ENCODE results near the gene PRPF19.

Gene PRPF19

DNA sequence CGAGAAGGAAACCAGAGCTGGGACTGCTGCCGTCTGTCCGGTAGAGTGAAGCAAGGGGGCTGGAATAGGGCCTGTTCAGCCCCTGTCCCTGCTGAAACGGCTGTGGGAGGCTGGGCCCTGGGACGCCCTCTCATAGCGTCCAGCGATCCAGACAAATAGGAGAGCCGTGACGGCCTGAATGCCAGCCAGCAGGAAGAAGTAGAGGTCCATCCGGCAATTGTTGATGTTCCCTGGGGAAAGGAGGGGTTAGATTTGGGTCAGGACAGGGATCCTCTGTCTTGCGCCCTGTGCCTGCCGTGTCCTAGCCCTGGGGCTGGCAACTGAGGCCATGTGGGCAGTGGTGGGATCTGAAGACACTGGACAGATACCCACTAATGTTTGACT, 30.8 kb upstream of the PRPF19 start:
- DNase-seq, result no peak

DNA sequence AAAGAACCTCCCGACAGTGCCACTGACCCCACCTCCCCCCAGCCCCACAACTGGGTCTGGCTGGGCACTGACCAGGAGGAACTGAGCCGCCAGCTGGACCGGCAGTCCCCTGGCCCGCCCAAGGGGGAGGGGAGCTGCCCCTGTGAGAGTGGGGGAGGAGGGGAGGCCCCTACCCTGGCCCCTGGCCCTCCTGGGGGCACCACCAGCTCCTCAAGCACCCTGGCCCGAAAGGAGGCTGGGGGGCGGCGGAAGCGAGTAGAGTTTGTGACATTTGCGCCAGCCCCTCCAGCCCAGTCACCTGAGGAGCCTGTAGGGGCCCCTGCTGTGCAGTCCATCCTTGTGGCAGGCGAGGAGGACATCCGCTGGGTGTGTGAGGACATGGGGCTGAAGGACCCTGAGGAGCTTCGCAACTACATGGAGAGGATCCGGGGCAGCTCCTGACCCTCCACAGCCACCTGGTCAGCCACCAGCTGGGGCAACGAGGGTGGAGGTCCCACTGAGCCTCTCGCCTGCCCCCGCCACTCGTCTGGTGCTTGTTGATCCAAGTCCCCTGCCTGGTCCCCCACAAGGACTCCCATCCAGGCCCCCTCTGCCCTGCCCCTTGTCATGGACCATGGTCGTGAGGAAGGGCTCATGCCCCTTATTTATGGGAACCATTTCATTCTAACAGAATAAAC, 30.2 kb upstream of the PRPF19 start:
- no peak for DNase-seq

DNA sequence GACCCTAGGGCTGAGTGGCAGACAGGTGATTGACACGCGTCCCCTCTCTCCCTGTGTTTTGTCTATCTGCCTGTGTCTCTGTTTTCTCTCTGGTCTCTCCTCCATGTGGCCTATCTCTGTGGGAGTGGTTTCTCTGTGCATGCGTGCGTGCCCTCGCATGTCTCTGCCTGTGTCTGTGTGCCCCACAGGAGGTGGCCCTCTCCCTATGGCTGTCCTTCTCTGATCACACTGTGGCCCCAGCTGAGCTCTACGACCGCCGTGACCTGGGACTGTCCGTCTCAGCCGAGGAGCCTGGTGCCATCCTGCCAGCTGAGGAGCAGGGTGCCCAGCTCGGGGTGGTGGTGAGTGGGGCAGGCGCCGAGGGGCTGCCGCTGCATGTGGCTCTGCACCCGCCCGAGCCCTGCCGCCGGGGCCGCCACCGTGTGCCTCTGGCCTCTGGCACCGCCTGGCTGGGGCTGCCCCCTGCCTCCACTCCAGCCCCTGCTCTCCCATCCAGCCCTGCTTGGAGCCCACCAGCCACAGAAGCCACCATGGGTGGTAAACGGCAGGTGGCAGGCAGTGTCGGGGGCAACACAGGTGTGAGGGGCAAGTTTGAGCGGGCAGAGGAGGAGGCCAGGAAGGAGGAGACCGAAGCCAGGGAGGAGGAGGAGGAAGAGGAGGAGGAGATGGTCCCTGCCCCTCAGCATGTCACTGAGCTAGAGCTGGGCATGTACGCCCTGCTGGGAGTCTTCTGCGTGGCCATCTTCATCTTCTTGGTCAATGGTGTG, 29.5 kb upstream of the PRPF19 start:
- DNase-seq, result no peak

DNA sequence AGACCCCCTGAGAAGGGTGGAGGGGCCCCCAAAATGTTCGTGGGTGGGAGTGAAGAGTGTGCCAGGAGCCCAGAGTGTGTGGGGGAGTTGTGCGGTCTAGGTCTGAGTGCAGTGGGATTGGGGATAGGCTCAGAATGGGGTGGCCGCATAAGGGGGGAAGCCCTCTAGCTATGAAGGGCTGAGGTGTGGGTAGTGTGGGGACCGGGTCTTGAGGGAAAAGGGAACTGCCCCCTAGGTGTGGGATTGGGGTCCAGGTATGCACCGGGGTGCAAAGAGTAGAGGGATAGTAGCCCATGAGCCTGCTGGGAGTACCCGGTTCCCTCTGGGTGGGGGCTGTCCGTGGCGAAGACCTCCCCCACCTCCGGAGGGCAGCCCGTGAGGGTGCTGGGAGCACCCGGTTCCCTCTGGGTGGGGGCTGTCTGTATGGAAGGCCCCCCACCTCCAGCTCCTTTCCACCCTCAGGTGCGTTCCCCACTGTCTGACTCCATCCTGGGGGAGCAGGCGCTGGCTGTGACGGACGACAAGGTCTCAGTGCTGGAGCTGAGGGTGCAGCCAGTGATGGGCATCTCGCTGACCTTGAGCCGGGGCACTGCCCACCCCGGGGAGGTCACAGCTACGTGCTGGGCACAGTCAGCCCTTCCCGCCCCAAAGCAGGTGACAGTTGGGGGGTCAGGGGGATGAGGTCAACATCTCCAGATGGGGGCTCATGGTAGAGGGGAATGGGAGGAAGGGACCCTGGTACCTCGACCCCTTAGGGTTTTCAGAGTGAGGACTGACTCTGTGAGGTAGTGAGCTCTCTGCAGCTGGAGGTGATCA, 28.6 kb upstream of the PRPF19 start:
- DNase-seq, result no peak

DNA sequence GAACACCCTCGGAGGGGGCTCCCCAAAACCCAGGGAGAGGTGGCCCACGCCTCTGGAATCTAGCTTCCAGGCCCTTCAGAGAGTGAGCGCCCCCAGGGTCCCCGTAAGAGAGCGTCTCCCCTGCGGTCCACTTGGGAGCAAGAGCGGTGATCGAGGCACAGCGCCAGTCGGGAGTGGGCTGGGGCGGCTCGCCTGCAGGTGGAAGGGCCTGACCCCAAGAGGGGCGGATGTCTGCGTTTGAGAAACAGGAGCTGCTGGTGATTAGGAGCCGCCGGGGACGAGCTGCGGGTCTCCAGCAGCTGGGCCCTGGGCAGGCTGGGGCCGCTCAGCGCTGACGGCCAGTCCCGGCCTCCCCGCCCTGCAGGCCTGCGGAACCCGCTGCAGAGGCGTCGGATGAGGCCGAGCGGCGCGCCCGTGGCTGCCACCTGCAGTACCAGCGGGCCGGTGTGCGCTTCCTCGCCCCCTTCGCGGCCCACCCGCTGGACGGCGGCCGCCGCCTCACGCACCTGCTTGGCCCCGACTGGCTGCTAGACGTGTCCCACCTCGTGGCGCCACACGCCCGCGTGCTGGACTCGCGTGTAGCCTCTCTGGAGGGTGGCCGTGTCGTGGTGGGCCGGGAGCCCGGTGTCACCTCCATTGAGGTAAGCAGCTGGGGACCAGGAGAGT, 27.9 kb upstream of the PRPF19 start:
- no peak for DNase-seq

DNA sequence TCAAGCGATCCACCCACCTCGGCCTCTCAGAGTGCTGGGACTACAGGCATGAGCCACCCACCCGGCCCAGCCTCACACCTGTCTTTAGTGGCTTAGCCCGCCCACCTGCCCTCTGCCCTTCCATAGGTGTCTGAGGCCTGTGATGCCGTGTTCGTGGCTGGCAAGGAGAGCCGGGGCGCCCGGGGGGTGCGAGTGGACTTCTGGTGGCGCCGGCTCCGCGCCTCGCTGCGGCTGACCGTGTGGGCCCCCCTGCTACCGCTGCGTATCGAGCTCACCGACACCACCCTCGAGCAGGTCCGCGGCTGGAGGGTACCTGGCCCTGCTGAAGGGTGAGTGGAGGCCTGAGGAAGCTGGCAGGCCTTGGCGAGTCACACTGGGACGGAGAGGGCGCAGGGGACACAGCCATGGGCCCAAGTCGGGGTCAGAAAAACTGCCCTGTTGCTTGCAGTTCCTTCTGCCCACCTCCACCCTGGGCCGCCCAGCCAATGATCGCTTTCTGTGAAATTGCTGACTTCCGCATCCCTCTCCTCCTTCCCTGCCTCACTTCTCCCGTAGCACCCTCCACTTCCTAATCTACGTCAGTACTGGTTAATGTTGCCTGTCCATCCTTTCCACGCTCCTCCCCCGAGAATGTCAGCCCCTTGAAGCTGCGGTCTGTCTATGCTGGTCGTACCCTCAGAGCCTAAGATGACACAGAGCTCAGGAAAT, 27.2 kb upstream of the PRPF19 start:
- no peak for DNase-seq

DNA sequence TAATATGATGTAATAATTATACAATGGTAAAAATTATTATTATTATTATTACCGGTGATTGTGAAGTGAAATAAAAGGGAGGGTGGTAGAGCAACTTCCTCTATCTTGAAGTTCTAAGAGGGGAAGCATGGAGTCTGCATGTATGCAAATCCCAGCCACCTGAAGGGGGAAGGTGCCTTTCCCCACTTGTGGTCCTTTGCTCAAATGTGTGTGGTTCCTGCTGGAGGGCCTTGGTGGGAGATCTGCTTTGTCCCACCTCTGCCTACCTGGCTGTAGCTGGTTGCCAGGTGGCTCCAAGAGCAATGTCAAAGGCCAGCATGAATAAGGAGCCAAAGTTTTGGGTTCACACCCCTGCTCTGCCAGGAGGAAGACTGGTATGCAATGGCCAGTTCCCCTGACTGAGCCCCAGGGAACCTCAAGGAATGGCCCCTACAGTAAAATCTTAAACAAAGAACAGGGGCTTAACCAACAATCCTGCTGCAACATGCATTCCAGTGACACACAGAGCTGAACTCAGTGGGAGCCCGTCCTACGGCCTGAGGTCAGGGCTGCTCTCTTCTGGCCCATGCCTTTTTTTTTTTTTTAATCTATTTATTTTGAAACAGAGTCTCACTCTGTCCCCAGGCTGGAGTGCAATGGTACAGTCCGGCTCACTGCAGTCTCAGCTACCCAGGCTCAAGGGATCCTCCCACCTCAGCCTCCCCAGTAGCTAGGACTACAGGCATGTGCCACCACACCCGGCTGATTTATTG, 26.4 kb upstream of the PRPF19 start:
- no peak for DNase-seq

DNA sequence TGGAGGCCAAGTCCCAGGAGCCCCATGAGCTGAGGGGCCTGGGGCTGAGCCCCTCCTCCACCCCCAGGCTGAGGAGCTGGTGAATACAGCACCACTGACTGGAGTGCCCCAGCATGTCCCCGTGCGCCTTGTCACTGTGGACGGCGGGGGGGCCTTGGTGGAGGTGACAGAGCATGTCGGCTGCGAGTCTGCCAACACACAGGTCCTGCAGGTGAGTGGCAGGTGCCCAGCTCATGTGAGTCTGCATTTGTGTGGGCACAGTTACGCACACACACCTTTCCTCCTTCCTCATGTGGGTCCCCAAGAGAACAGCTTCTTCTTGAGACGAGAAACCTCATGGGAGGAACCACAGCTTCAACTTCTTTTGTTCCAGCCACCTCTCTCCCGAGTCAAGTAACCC, 25.5 kb upstream of the PRPF19 start:
- DNase-seq, result no peak

DNA sequence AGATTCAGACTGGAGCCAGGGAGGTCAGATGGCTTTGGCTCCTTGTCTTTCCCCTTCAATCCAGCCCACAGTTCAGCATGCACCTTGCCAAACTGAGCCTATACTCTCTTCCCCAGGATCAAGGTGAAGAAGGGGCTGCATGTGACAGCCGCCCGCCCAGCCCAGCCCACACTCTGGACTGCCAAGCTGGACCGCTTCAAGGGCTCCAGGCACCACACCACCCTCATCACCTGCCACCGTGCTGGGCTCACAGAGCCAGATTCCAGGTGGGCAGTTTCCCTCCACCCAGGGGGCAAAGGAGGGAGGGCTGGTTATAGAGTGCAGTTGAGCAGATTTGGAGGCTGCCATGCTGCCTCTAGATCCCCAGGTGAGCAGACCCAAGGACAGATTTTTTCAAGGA, 24.0 kb upstream of the PRPF19 start:
- no peak for DNase-seq

DNA sequence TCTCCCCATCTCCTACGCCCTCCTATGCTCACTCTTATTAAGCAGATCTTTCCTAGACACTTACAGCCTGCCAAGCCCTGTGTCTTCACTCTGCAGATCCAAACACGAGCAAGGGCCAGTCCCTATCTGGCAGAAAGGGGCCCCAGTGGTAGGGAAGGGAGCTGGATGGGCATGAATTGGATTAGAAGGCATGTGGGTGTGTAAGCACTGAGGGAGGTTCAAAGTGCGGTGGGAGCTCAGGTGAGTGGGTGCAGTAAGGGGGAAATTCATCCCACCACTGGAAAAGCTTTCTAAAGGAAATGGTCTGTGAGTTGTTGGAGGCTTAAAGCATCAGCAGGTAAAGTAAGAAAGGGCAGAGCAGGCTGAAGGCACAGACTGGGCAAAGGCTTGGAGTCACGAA, 23.4 kb upstream of the PRPF19 start:
- DNase-seq, result no peak

DNA sequence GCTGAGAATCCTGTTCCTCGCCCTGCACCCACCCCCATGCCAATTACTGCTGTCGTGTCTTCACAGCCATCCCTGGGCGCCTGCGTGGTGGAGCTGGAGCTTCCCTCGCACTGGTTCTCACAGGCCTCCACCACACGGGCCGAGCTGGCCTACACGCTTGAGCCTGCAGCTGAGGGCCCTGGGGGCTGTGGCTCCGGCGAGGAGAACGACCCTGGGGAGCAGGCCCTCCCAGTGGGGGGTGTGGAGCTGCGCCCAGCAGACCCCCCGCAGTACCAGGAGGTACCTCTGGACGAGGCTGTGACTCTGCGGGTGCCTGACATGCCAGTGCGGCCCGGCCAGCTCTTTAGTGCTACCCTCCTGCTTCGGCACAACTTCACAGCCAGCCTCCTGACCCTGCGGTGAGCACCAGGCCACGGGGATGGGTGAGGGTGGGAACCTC, 22.2 kb upstream of the PRPF19 start:
- no peak for DNase-seq

DNA sequence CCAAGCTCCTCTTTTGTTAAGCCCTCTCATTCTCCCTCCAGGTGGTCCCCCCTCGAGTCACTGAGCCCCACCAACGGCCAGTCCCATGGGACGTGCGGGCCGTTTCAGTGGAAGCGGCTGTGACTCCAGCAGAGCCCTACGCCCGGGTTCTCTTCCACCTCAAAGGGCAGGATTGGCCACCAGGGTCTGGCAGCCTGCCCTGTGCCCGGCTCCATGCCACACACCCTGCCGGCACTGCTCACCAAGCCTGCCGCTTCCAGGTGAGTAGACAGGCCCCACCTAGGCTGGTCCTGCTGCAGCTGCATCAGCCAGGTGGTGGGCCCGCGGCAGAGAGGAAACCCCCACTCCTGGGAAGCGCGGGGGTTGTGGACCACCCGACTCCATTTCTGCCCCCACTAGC, 21.2 kb upstream of the PRPF19 start:
- DNase-seq, result no peak

DNA sequence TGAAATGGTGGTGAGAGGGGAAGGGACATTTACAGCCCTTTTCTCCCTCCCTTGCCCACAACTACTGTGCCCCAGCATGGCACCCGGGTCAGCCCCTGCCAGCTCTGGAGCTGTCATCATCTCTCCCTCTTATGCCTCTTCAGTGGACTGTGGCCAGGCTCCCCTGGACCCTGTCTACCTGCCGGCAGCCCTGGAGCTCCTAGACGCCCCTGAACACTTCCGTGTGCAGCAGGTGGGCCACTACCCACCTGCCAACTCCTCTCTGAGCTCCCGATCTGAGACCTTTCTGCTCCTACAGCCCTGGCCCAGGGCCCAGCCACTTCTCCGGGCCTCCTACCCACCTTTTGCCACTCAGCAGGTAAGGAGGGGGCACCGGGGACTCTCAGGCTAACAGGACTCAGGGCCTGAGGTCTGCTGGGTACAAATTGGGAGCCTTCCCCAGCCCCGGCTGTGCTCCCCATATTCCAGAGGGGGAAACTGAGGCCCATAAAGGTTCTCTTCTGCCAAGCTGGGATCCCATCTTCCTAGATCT, 20.7 kb upstream of the PRPF19 start:
- DNase-seq, result no peak

DNA sequence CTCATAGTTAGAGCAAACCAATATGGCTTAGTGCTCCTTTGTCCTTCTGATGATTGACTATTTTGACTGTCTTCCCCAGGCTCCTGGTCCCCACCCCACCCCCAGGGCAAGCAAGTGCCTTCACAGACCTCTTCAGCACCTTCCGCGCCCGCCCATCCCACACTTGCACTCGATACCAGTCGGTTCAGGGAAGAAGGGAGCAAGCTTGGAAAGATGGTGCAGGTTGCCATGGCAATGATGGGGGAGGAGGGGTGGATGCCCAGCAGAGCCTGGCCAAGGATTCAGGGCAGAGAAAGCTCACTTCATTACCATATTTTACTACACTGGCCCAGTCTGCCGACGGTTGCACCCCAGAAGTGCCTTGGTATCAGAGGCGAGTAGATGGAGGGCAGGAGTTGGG, 20.1 kb upstream of the PRPF19 start:
- no peak for DNase-seq

DNA sequence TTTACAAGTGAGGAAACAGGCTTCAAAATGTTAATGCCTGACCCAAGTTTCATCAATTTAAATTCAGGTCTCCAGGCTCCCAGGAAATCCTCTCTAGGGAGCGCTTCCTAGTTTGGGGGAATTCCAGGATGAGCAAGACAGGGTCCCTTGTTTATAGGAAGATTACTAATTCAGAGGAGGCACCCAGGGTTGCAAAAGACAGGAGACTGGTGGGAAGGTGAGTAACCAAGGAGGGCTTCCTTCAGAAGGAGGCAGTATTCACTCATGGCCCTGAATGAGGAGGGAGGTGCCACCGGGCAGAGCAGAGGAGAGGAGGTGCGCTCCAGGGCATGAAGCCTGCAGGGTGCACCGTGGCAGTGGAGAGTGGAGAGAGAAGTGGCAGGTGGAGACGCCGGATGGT, 19.5 kb upstream of the PRPF19 start:
- no peak for DNase-seq

DNA sequence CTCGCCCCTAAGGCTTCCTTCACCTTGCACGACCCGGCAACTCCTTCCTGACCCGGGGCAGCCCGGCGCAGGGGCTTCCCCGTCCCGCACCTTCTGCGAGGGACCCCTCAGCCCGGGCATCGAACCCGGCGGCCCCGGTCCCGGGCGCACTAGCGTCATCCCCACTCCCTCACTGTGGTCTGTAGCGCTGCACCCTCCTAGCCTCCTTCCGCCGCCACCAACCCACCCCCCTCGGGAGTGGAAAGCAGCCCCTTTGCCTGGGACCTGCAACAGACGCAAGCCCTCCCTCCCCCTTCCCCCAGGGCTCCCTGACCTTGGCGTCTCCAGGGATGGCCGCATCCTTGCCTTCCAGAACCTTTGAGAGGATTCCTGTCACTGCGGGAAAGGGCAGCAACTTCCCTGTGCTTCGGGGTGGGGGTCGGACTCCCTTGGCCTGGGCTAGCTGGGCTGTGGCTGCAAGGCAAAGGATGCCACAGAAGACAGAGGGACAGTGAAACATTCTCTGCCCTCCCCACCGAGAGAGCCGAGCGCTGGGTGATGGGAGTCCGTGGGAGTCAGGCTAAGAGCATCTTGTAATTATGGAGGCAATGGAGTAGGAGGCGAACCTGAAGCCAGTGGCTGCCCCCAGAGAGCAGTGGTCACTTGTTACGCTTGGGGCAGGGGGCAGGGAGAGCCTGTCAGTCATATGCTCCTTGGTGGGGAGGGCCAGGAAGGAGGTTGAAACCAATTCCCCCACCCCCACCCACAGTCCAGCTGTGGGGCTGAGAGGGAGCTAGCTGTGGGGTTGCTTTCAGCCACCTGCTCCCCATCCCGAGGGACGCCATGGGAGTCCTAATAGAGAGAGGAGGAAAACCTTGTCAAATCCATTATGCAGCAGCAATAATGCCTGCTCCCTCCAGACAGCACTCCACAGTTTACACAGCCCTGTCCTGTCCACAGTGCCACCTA, 18.8 kb upstream of the PRPF19 start:
- no peak for DNase-seq

DNA sequence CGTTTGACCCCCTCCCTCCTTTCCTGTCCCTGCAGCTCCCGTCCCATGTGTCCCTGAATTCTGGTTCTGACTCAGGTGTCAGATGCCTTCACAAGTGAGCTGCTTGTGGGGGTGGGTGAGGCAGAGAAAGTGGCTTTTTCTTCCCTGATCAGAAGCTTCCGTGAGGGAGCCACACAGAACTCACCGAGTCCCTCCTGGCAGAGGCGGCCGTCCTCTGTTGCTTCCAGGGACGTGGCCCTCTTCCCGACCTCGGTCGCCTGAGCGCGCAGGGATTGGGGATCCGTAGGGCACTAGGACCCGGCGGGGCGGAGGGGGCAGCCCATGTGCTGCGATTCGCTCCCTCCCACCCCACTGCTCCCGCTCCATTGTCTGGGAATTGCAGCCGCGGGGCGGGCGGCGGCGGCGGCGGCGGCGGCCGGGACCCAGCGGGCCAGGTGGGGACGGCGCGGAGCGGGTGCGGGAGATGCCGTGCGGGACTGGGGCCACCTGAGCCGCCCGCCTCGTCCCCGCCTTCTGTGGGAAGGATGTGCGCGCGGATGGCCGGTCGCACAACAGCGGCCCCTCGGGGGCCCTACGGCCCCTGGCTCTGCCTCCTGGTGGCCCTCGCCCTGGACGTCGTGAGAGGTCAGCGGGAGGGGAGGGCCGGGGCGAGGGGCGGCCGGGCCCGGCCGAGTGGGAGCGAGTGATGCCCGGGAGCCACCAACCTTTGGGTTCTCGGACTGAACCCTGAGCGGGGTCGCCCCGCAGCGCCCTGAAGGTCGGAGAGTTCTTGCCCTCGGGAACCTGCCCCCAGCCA, 17.9 kb upstream of the PRPF19 start, which contains the start of gene TMEM132A:
Gene TMEM132A (plus strand): TSS at position 351 of the 796 bp plus-strand sequence. CDS start 174 bp downstream, at position 525.
- DNase-seq, result peak; percentile 46

DNA sequence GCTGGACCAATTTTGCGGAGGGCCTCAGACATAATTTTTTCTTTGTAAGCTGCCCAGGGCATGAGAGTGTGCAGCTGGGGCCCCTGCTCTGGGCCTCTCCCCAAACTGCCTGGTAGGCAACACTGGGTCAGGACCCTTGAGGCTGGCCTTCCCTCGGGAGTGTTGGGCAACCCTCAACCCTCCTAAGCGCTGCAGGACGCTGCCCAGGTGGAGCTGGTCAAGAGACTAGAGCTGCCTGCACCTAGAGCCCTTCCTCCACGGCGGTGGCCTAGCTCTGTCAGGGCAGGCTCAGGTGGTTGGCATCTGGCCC, 17.4 kb upstream of the PRPF19 start:
- DNase-seq, result no peak

DNA sequence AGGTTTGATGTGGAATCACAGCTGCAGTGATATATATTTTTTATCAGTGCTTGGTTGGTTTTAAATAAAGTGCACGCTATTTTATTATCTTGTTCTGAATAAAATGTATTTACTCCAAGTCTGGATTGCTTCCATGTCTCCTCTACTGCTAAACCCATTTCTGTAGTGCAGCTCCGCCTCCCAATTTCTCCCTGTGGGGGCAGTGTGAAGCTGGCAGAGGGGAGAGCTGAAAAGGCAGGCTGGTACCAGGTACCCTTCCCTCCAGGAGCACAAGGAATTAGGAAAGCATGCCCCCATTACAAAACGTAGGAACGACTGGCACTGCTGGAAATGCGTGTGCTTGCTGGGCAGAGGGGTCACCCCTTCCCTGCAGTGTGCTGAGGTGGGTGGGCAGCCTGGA, 16.9 kb upstream of the PRPF19 start:
- DNase-seq, result no peak

DNA sequence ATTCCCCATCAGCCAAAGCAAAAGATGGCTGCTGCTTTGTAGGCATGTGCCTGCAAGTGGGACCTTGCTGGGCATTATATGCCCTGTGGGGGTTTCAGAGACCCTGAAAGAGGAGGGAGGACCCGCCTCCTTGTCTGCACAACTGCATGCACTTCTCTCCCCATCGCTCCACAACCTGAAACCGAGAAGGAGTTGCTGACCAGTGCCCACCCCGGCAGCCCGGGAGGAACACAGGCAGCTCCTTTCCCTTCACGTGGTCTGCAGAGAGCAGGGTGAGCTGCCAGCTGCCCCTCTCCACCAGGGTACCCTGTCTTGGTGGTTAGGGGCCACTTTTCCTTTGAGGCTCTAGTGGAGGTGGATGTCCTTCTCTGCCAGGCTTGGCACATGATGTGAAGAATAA, 16.5 kb upstream of the PRPF19 start:
- DNase-seq, result no peak
